Stromal cell of bone marrow (primary cell): Measurements from ENCODE around the gene ADRB1.

Experiments used
- DNase-seq: peaks from one replicate; pipeline ENCODE4 v3.0.0-alpha.2; 2012; ENCODE audit warnings: low read depth

Gene ADRB1

GRCh38 chr10:114026189-114027040 lies 17.3 kb upstream of the ADRB1 start:
- DNase-seq = no peak

GRCh38 chr10:114027041-114027394 lies 16.6 kb upstream of the ADRB1 start:
- DNase-seq = no peak

- DNase-seq = no peak
These were observed 15.7 kb upstream of the ADRB1 start for GRCh38 chr10:114027951-114028350.

GRCh38 chr10:114028425-114028824 lies 15.2 kb upstream of the ADRB1 start:
- no peak for DNase-seq

- no peak for DNase-seq
These were observed 14.0 kb upstream of the ADRB1 start for GRCh38 chr10:114029655-114030054.

- no peak for DNase-seq
These were observed 13.5 kb upstream of the ADRB1 start for GRCh38 chr10:114030140-114030539.

GRCh38 chr10:114031073-114031972 lies 12.3 kb upstream of the ADRB1 start:
- DNase-seq = no peak

- no peak for DNase-seq
These were observed 10.1 kb upstream of the ADRB1 start for GRCh38 chr10:114033566-114033965.

GRCh38 chr10:114034923-114035645 lies 8.6 kb upstream of the ADRB1 start:
- no peak for DNase-seq

- DNase-seq = no peak
These were observed 7.9 kb upstream of the ADRB1 start for GRCh38 chr10:114035791-114036190.

GRCh38 chr10:114038819-114039218 lies 4.8 kb upstream of the ADRB1 start:
- DNase-seq = no peak

GRCh38 chr10:114041166-114041565 lies 2.5 kb upstream of the ADRB1 start:
- DNase-seq = no peak

GRCh38 chr10:114042895-114043531 lies 653 bp upstream of the ADRB1 start:
- no peak for DNase-seq

- DNase-seq = no peak
These were observed 825 bp downstream of the ADRB1 start for GRCh38 chr10:114044247-114045135.

GRCh38 chr10:114045136-114046086 lies 1.7 kb downstream of the ADRB1 start:
- no peak for DNase-seq

GRCh38 chr10:114046087-114046458 lies 2.4 kb downstream of the ADRB1 start:
- DNase-seq = no peak

- no peak for DNase-seq
These were observed 4.8 kb downstream of the ADRB1 start for GRCh38 chr10:114048472-114048871.

- DNase-seq = no peak
These were observed 8.0 kb downstream of the ADRB1 start for GRCh38 chr10:114051714-114052113.

GRCh38 chr10:114052255-114052654 lies 8.6 kb downstream of the ADRB1 start:
- no peak for DNase-seq

- DNase-seq = no peak
These were observed 10.3 kb downstream of the ADRB1 start for GRCh38 chr10:114053946-114054345.
